Erythroblast (primary cell): ENCODE results near the gene AGO3.

Source experiments
- GATA1 ChIP-seq: IDR thresholded peaks from 2 replicates; pipeline ENCODE4 v1.6.1; 2011; ENCODE audit warnings: low read depth, mild to moderate bottlenecking, control low read depth, low read length, moderate library complexity
- POLR2A ChIP-seq: IDR thresholded peaks from 2 replicates; pipeline ENCODE4 v1.6.1; 2011; ENCODE audit warnings: mild to moderate bottlenecking, low read length

DNA sequence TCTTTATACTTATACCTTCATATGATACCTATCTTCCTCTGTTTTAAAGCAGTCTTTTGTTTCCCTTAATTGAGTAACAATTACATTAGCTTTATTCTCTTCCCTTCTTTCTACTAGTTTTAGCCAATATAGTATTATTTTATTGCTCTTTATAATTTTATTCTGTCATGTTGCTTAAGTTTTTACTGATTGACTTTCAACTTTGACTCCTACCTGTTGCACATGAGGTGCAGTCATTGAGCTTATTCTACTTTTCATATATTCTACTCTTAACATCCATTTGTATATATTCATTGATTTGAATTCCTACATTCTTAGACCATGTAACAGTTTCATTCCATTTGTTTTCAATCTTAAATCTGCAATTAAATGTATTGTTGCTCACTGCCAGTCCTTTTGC is 49.2 kb downstream of the AGO3 start:
- no peak for TF ChIP-seq POLR2A
- TF ChIP-seq GATA1 = no peak
